ENCODE results near the gene F8. TPM values are rescaled to one million over a fixed set of nuclear protein-coding genes. Genes with fewer than 3 reads are reported as not detected.
"Not testable (repeated sequence)": the region's sequence is repeated elsewhere in the genome, so short reads cannot be mapped to it uniquely, and the experiment has no call there.

Gene F8
- total and polyA plus RNA-seq, 2 of the 4 experiments (the other 2 are of a cell fraction), result 1.4 to 1.5 TPM

GRCh38 chrX:154924771-154925170 lies 97.8 kb downstream of the F8 start:
- H2BK5ac ChIP-seq (ENCODE audit: low read depth, low read length, poor library complexity, severe bottlenecking); H3K27me3 ChIP-seq (ENCODE audit: control insufficient read depth, insufficient read depth, low read length); intact Hi-C loops (cut with micrococcal nuclease); H2BK20ac ChIP-seq (ENCODE audit: low read depth, low read length); H3K56ac ChIP-seq (ENCODE audit: extremely low read depth, insufficient read depth, low read length); H3K4me2 ChIP-seq (ENCODE audit: low read depth, low read length); DNase-seq; H3K4me1 ChIP-seq (ENCODE audit: control insufficient read depth, insufficient read depth, low read length); H3K36me3 ChIP-seq (ENCODE audit: control insufficient read depth, insufficient read depth, low read length); POLR2A ChIA-PET (ENCODE audit: unreplicated experiment); dilution Hi-C loops (cut with HindIII; ENCODE audit: low sequenced_read_pairs, unreplicated experiment); H4K5ac ChIP-seq (ENCODE audit: low read depth, low read length); H2AK5ac ChIP-seq (ENCODE audit: low read depth, low read length); H3K9me1 ChIP-seq (ENCODE audit: insufficient read depth, low read length); H2AK9ac ChIP-seq (replicated peaks; ENCODE audit: low read depth, low read length, poor library complexity); H3K4me3 ChIP-seq (ENCODE audit: insufficient read depth, low read depth, low read length); H2BK15ac ChIP-seq (ENCODE audit: low read depth, low read length); H3K18ac ChIP-seq (ENCODE audit: low read depth, low read length); H3K4ac ChIP-seq (ENCODE audit: low read depth, low read length); H4K91ac ChIP-seq (ENCODE audit: insufficient read depth, low read depth, low read length); in situ Hi-C loops (cut with MboI; ENCODE audit: low sequenced_read_pairs); H3K14ac ChIP-seq (replicated peaks; ENCODE audit: low read depth, low read length); H2BK120ac ChIP-seq (ENCODE audit: low read depth, low read length); BruUV-seq (replicated peaks); H4K8ac ChIP-seq (ENCODE audit: low read depth in 2 of 2, low read length in 2 of 2); H2AFZ ChIP-seq (replicated peaks; ENCODE audit: low read length, poor library complexity); H3K27ac ChIP-seq (ENCODE audit: insufficient read depth, low read length); H3K9ac ChIP-seq (ENCODE audit: low read depth, low read length); H3K9me3 ChIP-seq (ENCODE audit: control insufficient read depth, insufficient read depth, low read length); CTCF ChIA-PET; H3K23ac ChIP-seq (ENCODE audit: low read depth, low read length); H4K20me1 ChIP-seq (ENCODE audit: insufficient read depth, low read length); ATAC-seq (ENCODE audit: low read depth); H3K79me1 ChIP-seq (ENCODE audit: low read depth in 1 of 2, low read length in 2 of 2): not testable (repeated sequence)
- no CpG with 5 or more reads among the region's 5 CpGs for WGBS, 2 experiments (ENCODE audit: extremely low coverage in 2 of 2, insufficient read length in 1 of 2)
